DND-41 (cell line): Measurements from ENCODE around the gene CPO.

ENCODE experiments used
- ATAC-seq: fragments of 200-7000 bp; cut with Tn5 transposase; 3 replicates; pipeline ENCODE4 v1.9.1; 2021; ENCODE audit warnings: low read depth; ENCODE audit not compliant: insufficient read depth
- DNase-seq: peaks from one replicate; pipeline ENCODE4 v3.0.0-alpha.2; 2020
- H2AFZ ChIP-seq: 2 replicates; pipeline ENCODE4 v1.6.0; 2012; ENCODE audit warnings: low read depth, low read length
- H3K27ac ChIP-seq: 2 replicates; pipeline ENCODE4 v1.5.1; 2012; ENCODE audit warnings: low read length, inconsistent platforms
- H3K27me3 ChIP-seq: fragments of 200-600 bp; sonication (generic); 2 replicates; pipeline ENCODE4 v1.6.0; 2012; ENCODE audit warnings: low read length, mild to moderate bottlenecking, inconsistent platforms; ENCODE audit not compliant: insufficient read depth, poor library complexity
- H3K36me3 ChIP-seq: 2 replicates; pipeline ENCODE4 v1.5.1; 2012; ENCODE audit warnings: low read length, inconsistent platforms; ENCODE audit not compliant: insufficient read depth
- H3K4me1 ChIP-seq: 2 replicates; pipeline ENCODE4 v1.5.1; 2012; ENCODE audit warnings: mild to moderate bottlenecking, low read length; ENCODE audit not compliant: insufficient read depth
- H3K4me2 ChIP-seq: 2 replicates; pipeline ENCODE4 v1.6.0; 2012; ENCODE audit warnings: mild to moderate bottlenecking, moderate library complexity, low read length, inconsistent platforms; ENCODE audit not compliant: insufficient read depth
- H3K4me3 ChIP-seq, 2 experiments: fragments of 200-600 bp in 1 of 2; shearing (Covaris generic) in 1 of 2; 2 replicates each; pipeline ENCODE4 v1.5.1; 2012 to 2016; ENCODE audit warnings: inconsistent platforms in 2 of 2, low read length in 2 of 2, mild to moderate bottlenecking in 2 of 2, low read depth in 1 of 2, moderate library complexity in 1 of 2
- H3K79me2 ChIP-seq: 2 replicates; pipeline ENCODE4 v1.6.0; 2012; ENCODE audit warnings: low read length, inconsistent platforms; ENCODE audit not compliant: insufficient read depth
- H3K9ac ChIP-seq: 2 replicates; pipeline ENCODE4 v1.6.0; 2012; ENCODE audit warnings: low read depth, mild to moderate bottlenecking, inconsistent platforms, low read length, moderate library complexity
- H3K9me3 ChIP-seq: 2 replicates; pipeline ENCODE4 v1.5.1; 2012; ENCODE audit warnings: low read length, moderate library complexity, mild to moderate bottlenecking, inconsistent platforms; ENCODE audit not compliant: insufficient read depth, severe bottlenecking
- H4K20me1 ChIP-seq: 2 replicates; pipeline ENCODE4 v1.6.0; 2012; ENCODE audit warnings: low read length; ENCODE audit not compliant: insufficient read depth
- EZH2 ChIP-seq: IDR thresholded peaks from 3 replicates; pipeline ENCODE4 v1.6.1; 2012; ENCODE audit warnings: borderline replicate concordance, low read depth, mild to moderate bottlenecking, moderate library complexity, low read length, inconsistent platforms; ENCODE audit not compliant: severe bottlenecking
- TF ChIP-seq, protein P1 (sequence below): IDR thresholded peaks from 2 replicates; pipeline ENCODE4 v1.5.1; 2012; ENCODE audit warnings: borderline replicate concordance, low read length, moderate library complexity, mild to moderate bottlenecking; ENCODE audit not compliant: poor library complexity, severe bottlenecking; ENCODE audit errors: extremely low read depth

CPO gene

DNA sequence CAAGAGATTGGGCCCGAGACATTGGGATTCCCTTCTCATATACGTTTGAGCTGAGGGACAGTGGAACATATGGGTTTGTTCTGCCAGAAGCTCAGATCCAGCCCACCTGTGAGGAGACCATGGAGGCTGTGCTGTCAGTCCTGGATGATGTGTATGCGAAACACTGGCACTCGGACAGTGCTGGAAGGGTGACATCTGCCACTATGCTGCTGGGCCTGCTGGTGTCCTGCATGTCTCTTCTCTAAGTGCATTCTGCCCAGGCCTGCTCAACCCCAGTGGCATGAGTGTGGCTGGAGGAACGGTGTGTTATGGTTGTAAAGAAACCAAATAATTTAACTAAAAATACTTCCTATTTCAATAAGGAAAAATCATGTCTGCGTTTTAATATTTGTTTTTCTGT is 29.9 kb downstream of the CPO start:
- no peak overlapping the region for H3K4me3 ChIP-seq
- TF ChIP-seq, protein P1, sequence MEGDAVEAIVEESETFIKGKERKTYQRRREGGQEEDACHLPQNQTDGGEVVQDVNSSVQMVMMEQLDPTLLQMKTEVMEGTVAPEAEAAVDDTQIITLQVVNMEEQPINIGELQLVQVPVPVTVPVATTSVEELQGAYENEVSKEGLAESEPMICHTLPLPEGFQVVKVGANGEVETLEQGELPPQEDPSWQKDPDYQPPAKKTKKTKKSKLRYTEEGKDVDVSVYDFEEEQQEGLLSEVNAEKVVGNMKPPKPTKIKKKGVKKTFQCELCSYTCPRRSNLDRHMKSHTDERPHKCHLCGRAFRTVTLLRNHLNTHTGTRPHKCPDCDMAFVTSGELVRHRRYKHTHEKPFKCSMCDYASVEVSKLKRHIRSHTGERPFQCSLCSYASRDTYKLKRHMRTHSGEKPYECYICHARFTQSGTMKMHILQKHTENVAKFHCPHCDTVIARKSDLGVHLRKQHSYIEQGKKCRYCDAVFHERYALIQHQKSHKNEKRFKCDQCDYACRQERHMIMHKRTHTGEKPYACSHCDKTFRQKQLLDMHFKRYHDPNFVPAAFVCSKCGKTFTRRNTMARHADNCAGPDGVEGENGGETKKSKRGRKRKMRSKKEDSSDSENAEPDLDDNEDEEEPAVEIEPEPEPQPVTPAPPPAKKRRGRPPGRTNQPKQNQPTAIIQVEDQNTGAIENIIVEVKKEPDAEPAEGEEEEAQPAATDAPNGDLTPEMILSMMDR: no peak
- no peak for TF ChIP-seq EZH2
- no peak overlapping the region for H2AFZ ChIP-seq
- DNase-seq (no peak), ATAC-seq (no peak)
- H3K79me2 ChIP-seq: no peaks in the 10 kb centered on the region
- H3K27me3 ChIP-seq: no peaks in the 10 kb centered on the region
- H3K9me3 ChIP-seq: no peaks in the 10 kb centered on the region
- H3K4me1 ChIP-seq: no peaks in the 10 kb centered on the region
- H3K27ac ChIP-seq: no peak overlapping the region
- no peaks in the 10 kb centered on the region for H4K20me1 ChIP-seq
- H3K36me3 ChIP-seq: no peaks in the 10 kb centered on the region
- no peak overlapping the region for H3K4me2 ChIP-seq
- no peak overlapping the region for H3K9ac ChIP-seq

DNA sequence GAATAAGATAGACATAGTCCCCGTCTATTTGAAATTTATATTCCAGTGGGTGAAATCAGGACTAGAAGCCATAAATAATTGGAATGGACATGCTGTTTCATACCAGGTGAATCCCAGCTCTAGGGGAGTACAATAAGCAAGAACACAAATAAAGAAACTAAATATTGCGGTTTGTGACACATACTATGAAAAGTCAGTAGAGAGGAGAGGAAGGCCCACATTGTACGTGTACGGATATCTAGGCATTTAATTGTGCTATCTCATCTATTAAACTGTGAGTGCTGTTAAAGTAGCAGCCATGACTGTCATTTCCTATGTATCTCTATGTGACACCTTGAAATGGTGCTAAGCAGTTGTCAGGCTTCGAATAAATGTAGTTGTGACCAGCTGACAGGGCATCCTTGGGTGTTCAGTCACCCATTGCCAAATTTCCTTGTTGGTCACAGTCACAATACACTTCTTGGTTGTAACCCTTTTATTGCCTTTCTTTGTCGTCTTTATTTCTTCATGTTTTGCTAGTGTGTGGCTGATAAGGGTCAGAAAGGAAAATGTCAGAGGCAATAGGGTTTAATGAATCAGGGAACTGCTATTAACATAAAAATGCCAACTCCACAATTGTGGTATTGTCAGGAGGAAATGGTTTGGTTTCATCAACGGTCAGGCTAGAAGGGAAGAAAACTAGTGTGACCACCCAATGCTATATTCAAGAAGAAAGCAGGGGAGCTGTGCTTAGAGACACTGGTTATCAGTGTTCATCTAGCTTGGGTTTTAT is 31.5 kb downstream of the CPO start:
- H3K4me3 ChIP-seq: no peak overlapping the region
- TF ChIP-seq EZH2: no peak
- TF ChIP-seq, protein P1: no peak
- no peaks in the 10 kb centered on the region for H3K79me2 ChIP-seq
- no peaks in the 10 kb centered on the region for H3K36me3 ChIP-seq
- no peaks in the 10 kb centered on the region for H3K9me3 ChIP-seq
- no peaks in the 10 kb centered on the region for H3K27me3 ChIP-seq
- H3K4me1 ChIP-seq: no peaks in the 10 kb centered on the region
- no peak overlapping the region for H2AFZ ChIP-seq
- DNase-seq: no peak
- no peak for ATAC-seq
- no peak overlapping the region for H3K4me2 ChIP-seq
- H3K27ac ChIP-seq: no peak overlapping the region
- H3K9ac ChIP-seq: no peak overlapping the region
- H4K20me1 ChIP-seq: no peaks in the 10 kb centered on the region

DNA sequence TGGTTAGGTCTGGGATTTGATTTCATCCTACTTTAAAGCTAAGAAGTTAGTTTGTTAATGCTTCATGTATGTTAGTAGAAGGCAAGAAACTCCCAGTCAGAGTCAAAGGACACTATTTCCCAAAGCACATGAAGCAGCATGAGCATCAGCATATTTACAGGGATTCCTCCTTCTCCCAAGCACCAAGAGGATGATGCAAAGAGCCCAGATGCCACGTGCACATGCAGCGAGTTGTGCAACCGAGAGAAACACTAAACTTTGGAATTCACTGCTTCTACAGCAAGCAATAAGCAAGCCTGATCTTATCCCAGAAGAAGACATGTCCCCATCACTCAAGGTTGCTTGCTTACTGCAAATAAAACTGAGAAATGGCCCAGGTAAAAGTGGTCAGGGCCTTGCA is 32.5 kb downstream of the CPO start:
- Histone ChIP-seq H3K79me2 (no peaks in the 10 kb centered on the region), H3K4me2 (no peak overlapping the region), H3K36me3 (no peaks in the 10 kb centered on the region), H3K4me3 (no peak overlapping the region), H3K4me1 (no peaks in the 10 kb centered on the region), H3K9ac (no peak overlapping the region), H4K20me1 (no peaks in the 10 kb centered on the region), H3K9me3 (no peaks in the 10 kb centered on the region), H2AFZ (no peak overlapping the region), H3K27ac (no peak overlapping the region), H3K27me3 (no peaks in the 10 kb centered on the region)
- ATAC-seq (no peak), DNase-seq (no peak)
- TF ChIP-seq, protein P1: no peak
